Muscle layer of colon (tissue), 2 donors: Measurements from ENCODE around the gene PUDP.
"Not testable (repeated sequence)": the region's sequence is repeated elsewhere in the genome, so short reads cannot be mapped to it uniquely, and the experiment has no call there.

ENCODE experiments used
- H3K27ac ChIP-seq: one replicate; pipeline ENCODE4 v1.7.0; 2013; ENCODE audit warnings: low read depth, mild to moderate bottlenecking, low read length, moderate library complexity
- H3K27me3 ChIP-seq, 2 donors: one replicate each; pipeline ENCODE4 v1.7.0; 2013; ENCODE audit warnings: low read length in 2 of 2, mild to moderate bottlenecking in 2 of 2; ENCODE audit not compliant: insufficient read depth in 2 of 2, control insufficient read depth in 1 of 2
- H3K36me3 ChIP-seq: one replicate; pipeline ENCODE4 v1.7.0; 2013; ENCODE audit warnings: mild to moderate bottlenecking, low read length; ENCODE audit not compliant: insufficient read depth
- H3K4me1 ChIP-seq: one replicate; pipeline ENCODE4 v1.7.0; 2013; ENCODE audit warnings: mild to moderate bottlenecking, low read length; ENCODE audit not compliant: insufficient read depth
- H3K4me3 ChIP-seq, 2 donors: one replicate each; pipeline ENCODE4 v1.7.0; 2013; ENCODE audit warnings: low read length in 2 of 2, low read depth in 1 of 2, mild to moderate bottlenecking in 1 of 2, moderate library complexity in 1 of 2
- H3K9ac ChIP-seq: one replicate; pipeline ENCODE4 v1.7.0; 2013; ENCODE audit warnings: low read length
- H3K9me3 ChIP-seq: one replicate; pipeline ENCODE4 v1.7.0; 2013; ENCODE audit warnings: mild to moderate bottlenecking, low read length
- donor health status: abdominal sarcoma.
- donor health status: Adenocarcinoma of cecum.

PUDP gene

GRCh38 chrX:7102119-7102518, 45.8 kb downstream of the PUDP start:
- Histone ChIP-seq H3K9ac (no peak overlapping the region), H3K27me3 (no peaks in the 10 kb centered on the region), H3K9me3 (no peaks in the 10 kb centered on the region), H3K36me3 (no peaks in the 10 kb centered on the region), H3K27ac (no peak overlapping the region), H3K4me1 (no peaks in the 10 kb centered on the region), H3K4me3 (no peak overlapping the region)

- H3K27me3 ChIP-seq = no peaks in the 10 kb centered on the region
- no peak overlapping the region for H3K4me3 ChIP-seq
- H3K27ac ChIP-seq = no peak overlapping the region
- no peaks in the 10 kb centered on the region for H3K9me3 ChIP-seq
- no peaks in the 10 kb centered on the region for H3K4me1 ChIP-seq
- H3K9ac ChIP-seq = no peak overlapping the region
- H3K36me3 ChIP-seq = peaks cover 7% of the 10 kb centered on the region
Measured at GRCh38 chrX:7100022-7100421, 47.9 kb downstream of the PUDP start.

- H3K4me3 ChIP-seq, H3K27ac ChIP-seq, H3K9ac ChIP-seq, H3K4me1 ChIP-seq, H3K36me3 ChIP-seq, H3K27me3 ChIP-seq, H3K9me3 ChIP-seq: not testable (repeated sequence)
Measured at GRCh38 chrX:7095657-7096056, 52.3 kb downstream of the PUDP start.

- H3K9ac ChIP-seq = no peak overlapping the region
- H3K4me1 ChIP-seq = no peaks in the 10 kb centered on the region
- no peak overlapping the region for H3K27ac ChIP-seq
- no peaks in the 10 kb centered on the region for H3K27me3 ChIP-seq
- H3K36me3 ChIP-seq = peaks cover 7% of the 10 kb centered on the region
- no peaks in the 10 kb centered on the region for H3K9me3 ChIP-seq
- no peak overlapping the region for H3K4me3 ChIP-seq
Measured at GRCh38 chrX:7093305-7093704, 54.6 kb downstream of the PUDP start.

- no peak overlapping the region for H3K27ac ChIP-seq
- no peaks in the 10 kb centered on the region for H3K9me3 ChIP-seq
- peaks cover 7% of the 10 kb centered on the region for H3K36me3 ChIP-seq
- no peaks in the 10 kb centered on the region for H3K27me3 ChIP-seq
- H3K9ac ChIP-seq = no peak overlapping the region
- H3K4me3 ChIP-seq = no peak overlapping the region
- H3K4me1 ChIP-seq = no peaks in the 10 kb centered on the region
Measured at GRCh38 chrX:7092543-7092942, 55.4 kb downstream of the PUDP start.

GRCh38 chrX:7091923-7092322, 56.0 kb downstream of the PUDP start:
- peaks cover 7% of the 10 kb centered on the region for H3K36me3 ChIP-seq
- no peak overlapping the region for H3K27ac ChIP-seq
- no peaks in the 10 kb centered on the region for H3K9me3 ChIP-seq
- H3K9ac ChIP-seq = no peak overlapping the region
- no peaks in the 10 kb centered on the region for H3K27me3 ChIP-seq
- no peaks in the 10 kb centered on the region for H3K4me1 ChIP-seq
- H3K4me3 ChIP-seq = no peak overlapping the region

GRCh38 chrX:7090641-7091040, 57.3 kb downstream of the PUDP start:
- no peaks in the 10 kb centered on the region for H3K27me3 ChIP-seq
- no peaks in the 10 kb centered on the region for H3K4me1 ChIP-seq
- no peaks in the 10 kb centered on the region for H3K9me3 ChIP-seq
- H3K27ac ChIP-seq = no peak overlapping the region
- no peaks in the 10 kb centered on the region for H3K36me3 ChIP-seq
- no peak overlapping the region for H3K9ac ChIP-seq
- no peak overlapping the region for H3K4me3 ChIP-seq

GRCh38 chrX:7088968-7089615, 58.9 kb downstream of the PUDP start:
- H3K4me1 ChIP-seq = no peaks in the 10 kb centered on the region
- H3K9ac ChIP-seq = no peak overlapping the region
- no peaks in the 10 kb centered on the region for H3K36me3 ChIP-seq
- H3K27me3 ChIP-seq = no peaks in the 10 kb centered on the region
- no peaks in the 10 kb centered on the region for H3K9me3 ChIP-seq
- H3K27ac ChIP-seq = no peak overlapping the region
- H3K4me3 ChIP-seq = no peak overlapping the region

- Histone ChIP-seq H3K27me3 (no peaks in the 10 kb centered on the region), H3K4me3 (no peak overlapping the region), H3K9ac (no peak overlapping the region), H3K4me1 (no peaks in the 10 kb centered on the region), H3K27ac (no peak overlapping the region), H3K9me3 (no peaks in the 10 kb centered on the region), H3K36me3 (no peaks in the 10 kb centered on the region)
Measured at GRCh38 chrX:7086384-7086783, 61.6 kb downstream of the PUDP start.

- Histone ChIP-seq H3K9ac (no peak overlapping the region), H3K9me3 (no peaks in the 10 kb centered on the region), H3K4me1 (no peaks in the 10 kb centered on the region), H3K4me3 (no peak overlapping the region), H3K36me3 (no peaks in the 10 kb centered on the region), H3K27me3 (no peaks in the 10 kb centered on the region), H3K27ac (no peak overlapping the region)
Measured at GRCh38 chrX:7085879-7086278, 62.1 kb downstream of the PUDP start.

- Histone ChIP-seq H3K9me3 (no peaks in the 10 kb centered on the region), H3K9ac (no peak overlapping the region), H3K4me3 (no peak overlapping the region), H3K36me3 (no peaks in the 10 kb centered on the region), H3K27me3 (no peaks in the 10 kb centered on the region), H3K27ac (no peak overlapping the region), H3K4me1 (no peaks in the 10 kb centered on the region)
Measured at GRCh38 chrX:7084841-7085240, 63.1 kb downstream of the PUDP start.
